HepG2 (cell line): ENCODE results near the gene CR1.

Experiments
- CBX2 ChIP-seq, 2 experiments: fragments of 200-600 bp in 1 of 2; sonication (generic); formaldehyde crosslinking in 1 of 2; IDR thresholded peaks; 2 replicates each; pipeline versions ENCODE4 v1.7.0 to v1.8.1; 2018 to 2022; ENCODE audit warnings: low read depth in 2 of 2, low read length in 1 of 2, mild to moderate bottlenecking in 1 of 2, missing genetic modification reagents in 1 of 2
- CTCF ChIP-seq: sonication (generic); formaldehyde crosslinking; IDR thresholded peaks from 2 replicates; pipeline ENCODE4 v1.5.0; 2020; ENCODE audit warnings: mild to moderate bottlenecking, missing genetic modification reagents, moderate library complexity
- ETS1 ChIP-seq: sonication (generic); formaldehyde crosslinking; IDR thresholded peaks from 2 replicates; pipeline ENCODE4 v1.4.0; 2020; ENCODE audit warnings: missing genetic modification reagents
- EZH2 ChIP-seq: conservative IDR thresholded peaks from 2 replicates; pipeline ENCODE4 v1.6.1; 2012; ENCODE audit warnings: mild to moderate bottlenecking, low read depth, low read length, moderate library complexity
- KAT8 ChIP-seq: IDR thresholded peaks from 2 replicates; pipeline ENCODE4 v1.6.1; 2016; ENCODE audit warnings: missing genetic modification reagents, missing compliant biosample characterization
- NFRKB ChIP-seq: fragments of 450-650 bp; IDR thresholded peaks from 2 replicates; pipeline ENCODE4 v1.6.1; 2017
- POLR2A ChIP-seq, 2 experiments: IDR thresholded peaks; 2 replicates each; pipeline ENCODE4 v1.6.1; 2011; ENCODE audit warnings: low read depth in 2 of 2, low read length in 2 of 2, mild to moderate bottlenecking in 1 of 2, moderate library complexity in 1 of 2; ENCODE audit not compliant: insufficient read depth in 1 of 2
- POLR2G ChIP-seq: fragments of 200-400 bp; formaldehyde crosslinking; IDR thresholded peaks from 2 replicates; pipeline ENCODE4 v1.6.1; 2018; ENCODE audit warnings: mild to moderate bottlenecking, low read depth, low read length, moderate library complexity
- RAD21 ChIP-seq: fragments of 450-650 bp; formaldehyde crosslinking; IDR thresholded peaks from 2 replicates; pipeline ENCODE4 v1.5.0; 2020; ENCODE audit warnings: mild to moderate bottlenecking
- TAF15 ChIP-seq: fragments of 200-400 bp; formaldehyde crosslinking; IDR thresholded peaks from one replicate; pipeline ENCODE4 v1.6.1; 2018; ENCODE audit warnings: mild to moderate bottlenecking, low read depth, low read length; ENCODE audit not compliant: poor library complexity, severe bottlenecking
- ZBTB40 ChIP-seq, 2 experiments: fragments of 450-650 bp in 1 of 2; sonication (generic) in 1 of 2; formaldehyde crosslinking in 1 of 2; IDR thresholded peaks; 2 replicates each; pipeline versions ENCODE4 v1.6.1 to v1.8.0; 2016 to 2022; ENCODE audit warnings: antibody characterized with exemption in 1 of 2, mild to moderate bottlenecking in 1 of 2, missing genetic modification reagents in 1 of 2

GRCh38 chr1:207501071-207501470 is 5.1 kb downstream of the CR1 start:
- TF ChIP-seq EZH2 (no peak), POLR2G (no peak), POLR2A (IDR thresholded peaks at IDR 0.05; ENCODE audit: insufficient read depth in 1 of 2, low read depth in 2 of 2, low read length in 2 of 2) (no peak), ZBTB40 (IDR thresholded peaks at IDR 0.05) (no peak), ZBTB40 (CRISPR knock-in tag; IDR thresholded peaks at IDR 0.05) (no peak), KAT8 (CRISPR knock-in tag) (no peak), CTCF (CRISPR knock-in tag) (no peak), CBX2 (IDR thresholded peaks at IDR 0.05; ENCODE audit: low read depth, low read length) (no peak), CBX2 (CRISPR knock-in tag; IDR thresholded peaks at IDR 0.05; ENCODE audit: low read depth) (no peak), ETS1 (no peak), RAD21 (CRISPR knock-in tag) (no peak), NFRKB (no peak), TAF15 (no peak)
